ENCODE data around the gene BCL2. TPM values are rescaled to one million over a fixed set of nuclear protein-coding genes. Genes with fewer than 3 reads are reported as not detected.

Gene BCL2
- total RNA-seq, 1 experiment from 2014 or later = 2.5 TPM

- no peaks in the 10 kb centered on the region for H3K79me2 ChIP-seq (ENCODE audit: insufficient read depth, low read length)
Observed at GRCh38 chr18:63173983-63174382, 145.6 kb downstream of the BCL2 start.

More at GRCh38 chr18:63173983-63174382, 145.6 kb downstream of the BCL2 start:
- CTCF ChIA-PET = no interaction called here
- Histone ChIP-seq H3K4me3 (replicated peaks in 1 of 2; ENCODE audit: low read depth in 1 of 2, low read length in 2 of 2) (no peak overlapping the region), H3K27me3 (ENCODE audit: insufficient read depth, low read length) (no peaks in the 10 kb centered on the region), H3K4me1 (ENCODE audit: control insufficient read depth in 1 of 2, insufficient read depth in 2 of 2, low read length in 2 of 2) (no peaks in the 10 kb centered on the region), H3K4me2 (ENCODE audit: low read length) (no peak overlapping the region), H3K27ac (ENCODE audit: low read depth, low read length) (no peak overlapping the region), H3K9me3 (ENCODE audit: control insufficient read depth in 1 of 2, insufficient read depth in 1 of 2, low read depth in 1 of 2, low read length in 2 of 2) (no peaks in the 10 kb centered on the region), H4K20me1 (ENCODE audit: insufficient read depth) (no peaks in the 10 kb centered on the region), H2AFZ (ENCODE audit: low read depth, low read length, poor library complexity, severe bottlenecking) (no peak overlapping the region), H3K36me3 (ENCODE audit: control insufficient read depth in 1 of 2, insufficient read depth in 2 of 2, low read length in 2 of 2) (no peaks in the 10 kb centered on the region), H3K9ac (ENCODE audit: low read length) (no peak overlapping the region), H3K9me2 (ENCODE audit: insufficient read depth) (0 out of 2 replicates have a peak, but pooled peaks cover 3% of the 10 kb centered on the region)
- ATAC-seq = no peak
- no peak for DNase-seq (ENCODE audit: low read depth, low spot score)
- POLR2A ChIA-PET = no interaction called here
- intact Hi-C loops (cut with micrococcal nuclease) = no loop called here
- TF ChIP-seq ZBTB33 (IDR thresholded peaks at IDR 0.05; ENCODE audit: extremely low read depth, insufficient replicate concordance, low read length) = no peak
- no peak for TF ChIP-seq EZH2 (IDR thresholded peaks at IDR 0.05)
- no peak for TF ChIP-seq JUND (IDR thresholded peaks at IDR 0.05)
- no peak for TF ChIP-seq CBX3 (IDR thresholded peaks at IDR 0.05; ENCODE audit: low read depth)
- no peak for TF ChIP-seq ELF1 (IDR thresholded peaks at IDR 0.05; ENCODE audit: borderline replicate concordance, low read depth)
- no peak for TF ChIP-seq ZFX (IDR thresholded peaks at IDR 0.05)
- no peak for TF ChIP-seq MAX (IDR thresholded peaks at IDR 0.05)
- no peak for TF ChIP-seq TCF7L2 (IDR thresholded peaks at IDR 0.05; ENCODE audit: borderline replicate concordance, extremely low read depth, insufficient read depth, insufficient read length)
- no peak for TF ChIP-seq SP1 (IDR thresholded peaks at IDR 0.05; ENCODE audit: low read depth)
- no peak for TF ChIP-seq YY1 (IDR thresholded peaks at IDR 0.05; ENCODE audit: extremely low read depth, insufficient replicate concordance, low read depth, low read length)
- TF ChIP-seq POLR2AphosphoS5 (IDR thresholded peaks at IDR 0.05; ENCODE audit: low read depth, low read length) = no peak
- TF ChIP-seq CEBPB (IDR thresholded peaks at IDR 0.05; ENCODE audit: low read depth) = no peak
- TF ChIP-seq EZH2phosphoT487 (IDR thresholded peaks at IDR 0.05; ENCODE audit: borderline replicate concordance) = no peak
- TF ChIP-seq CTCF (IDR thresholded peaks at IDR 0.05 in 2 of 3, conservative IDR thresholded peaks at IDR 0.05 in 1 of 3; ENCODE audit: borderline replicate concordance in 1 of 3, insufficient read depth in 1 of 3, low read depth in 2 of 3, low read length in 2 of 3) = no peak
- no peak for TF ChIP-seq FOSL1 (IDR thresholded peaks at IDR 0.05; ENCODE audit: low read depth)
- TF ChIP-seq REST (IDR thresholded peaks at IDR 0.05; ENCODE audit: low read depth) = no peak
- TF ChIP-seq SIN3A (IDR thresholded peaks at IDR 0.05; ENCODE audit: low read depth) = no peak
- no peak for TF ChIP-seq POLR2A (IDR thresholded peaks at IDR 0.05; ENCODE audit: borderline replicate concordance, extremely low read depth, insufficient read depth, insufficient read length)
- TF ChIP-seq ZNF274 (IDR thresholded peaks at IDR 0.05; ENCODE audit: low read depth, low read length) = no peak
- TF ChIP-seq ATF3 (IDR thresholded peaks at IDR 0.05) = no peak
- no TSS peak for BruUV-seq (replicated peaks)
- RAD21 ChIA-PET (ENCODE audit: low non-redundant PET in 1 of 2, low total read pairs in 2 of 2, uncharacterized antibody in 2 of 2, unreplicated experiment in 2 of 2) = no interaction called here
